Keratinocyte (primary cell): ENCODE results near the gene CATSPER4. TPM values are rescaled to one million over a fixed set of nuclear protein-coding genes. Genes with fewer than 3 reads are reported as not detected.

Source experiments
- DNase-seq: peaks from one replicate; pipeline ENCODE4 v3.0.0-alpha.2; 2011; ENCODE audit warnings: low read depth, missing footprints, low spot score
- FAIRE-seq: peaks from 2 replicates; lab custom pipeline; 2011; peaks lifted over from hg19 to GRCh38; lab: Jason Lieb, UNC
- H2AFZ ChIP-seq: 2 replicates; pipeline ENCODE4 v1.6.0; 2012; ENCODE audit warnings: low read length, control low read depth, inconsistent platforms; ENCODE audit not compliant: control insufficient read depth
- H3K27ac ChIP-seq: 2 replicates; pipeline ENCODE4 v1.5.1; 2011; ENCODE audit warnings: low read length; ENCODE audit not compliant: control insufficient read depth, insufficient read depth
- H3K27me3 ChIP-seq: 3 replicates; pipeline ENCODE4 v1.6.0; 2011; ENCODE audit warnings: low read length; ENCODE audit not compliant: control insufficient read depth, insufficient read depth; ENCODE audit errors: extremely low read depth
- H3K36me3 ChIP-seq, 2 experiments: 2 replicates in 1 of 2; 3 replicates in 1 of 2; pipeline ENCODE4 v1.5.1; 2011; ENCODE audit warnings: low read length in 2 of 2, mild to moderate bottlenecking in 1 of 2; ENCODE audit not compliant: control insufficient read depth in 2 of 2, insufficient read depth in 2 of 2; ENCODE audit errors: extremely low read depth in 1 of 2
- H3K4me1 ChIP-seq: 3 replicates; pipeline ENCODE4 v1.5.1; 2011; ENCODE audit warnings: low read length; ENCODE audit not compliant: control insufficient read depth, insufficient read depth; ENCODE audit errors: extremely low read depth
- H3K4me2 ChIP-seq: 3 replicates; pipeline ENCODE4 v1.6.0; 2011; ENCODE audit warnings: low read depth, low read length; ENCODE audit not compliant: control insufficient read depth, insufficient read depth; ENCODE audit errors: extremely low read depth
- H3K4me3 ChIP-seq, 3 experiments: fragments of 200-600 bp in 1 of 3; sonication (generic) in 1 of 3; 2 replicates in 2 of 3; 3 replicates in 1 of 3; pipeline ENCODE4 v1.5.1; 2011 to 2016; ENCODE audit warnings: low read length in 3 of 3, mild to moderate bottlenecking in 3 of 3, control low read depth in 2 of 3, inconsistent platforms in 1 of 3, low read depth in 1 of 3, mixed read lengths in 1 of 3, mixed run types in 1 of 3, moderate library complexity in 1 of 3; ENCODE audit not compliant: control insufficient read depth in 2 of 3, insufficient read depth in 2 of 3; ENCODE audit errors: extremely low read depth in 1 of 3
- H3K79me2 ChIP-seq: 2 replicates; pipeline ENCODE4 v1.6.0; 2012; ENCODE audit warnings: low read length; ENCODE audit not compliant: control insufficient read depth, insufficient read depth
- H3K9ac ChIP-seq: 3 replicates; pipeline ENCODE4 v1.6.0; 2011; ENCODE audit warnings: low read length; ENCODE audit not compliant: control insufficient read depth, insufficient read depth; ENCODE audit errors: extremely low read depth
- H3K9me1 ChIP-seq: 3 replicates; pipeline ENCODE4 v1.6.0; 2011; ENCODE audit warnings: low read length; ENCODE audit not compliant: control insufficient read depth, insufficient read depth; ENCODE audit errors: extremely low read depth
- H3K9me3 ChIP-seq: 2 replicates; pipeline ENCODE4 v1.5.1; 2012; ENCODE audit warnings: low read depth, low read length; ENCODE audit not compliant: control insufficient read depth
- H4K20me1 ChIP-seq: 3 replicates; pipeline ENCODE4 v1.6.0; 2011; ENCODE audit warnings: low read length; ENCODE audit not compliant: control insufficient read depth, insufficient read depth; ENCODE audit errors: extremely low read depth
- EZH2 ChIP-seq: IDR thresholded peaks from one replicate; pipeline ENCODE4 v1.6.1; 2012; ENCODE audit warnings: inconsistent platforms, mild to moderate bottlenecking, low read length, moderate library complexity
- dilution Hi-C: fragments of 300-500 bp; cut with MboI; formaldehyde crosslinking; loops from one replicate; pipeline ENCODE4 v1.7.0; 2020; ENCODE audit warnings: low sequenced_read_pairs; ENCODE audit not compliant: extremely low pct_ligation_motif_present
- polyA plus RNA-seq, 5 experiments: library from polyadenylated mRNA; depleted of rRNA in 3 of 5; stranded (reverse) in 3 of 5; stranded (forward) in 1 of 5; unstranded in 1 of 5; fragments of >200 nt; gene quantifications; 1 replicate in 1 of 5; 2 replicates in 3 of 5; 3 replicates in 1 of 5; pipeline versions ENCODE4 v1.2.1 to v1.2.3, GENCODE V29; 2011 to 2012; ENCODE audit warnings: missing spikeins in 2 of 5, low read depth in 1 of 5, low replicate concordance in 1 of 5
- TF ChIP-seq, protein P1 (sequence below), 3 experiments: IDR thresholded peaks in 1 of 3; conservative IDR thresholded peaks in 1 of 3; optimal IDR thresholded peaks in 1 of 3; 2 replicates in 2 of 3; 3 replicates in 1 of 3; pipeline versions ENCODE3 to v1.5.1; 2011; ENCODE audit warnings: low read length in 3 of 3, mild to moderate bottlenecking in 3 of 3, moderate library complexity in 2 of 3, control low read depth in 1 of 3, inconsistent platforms in 1 of 3; ENCODE audit not compliant: insufficient read depth in 2 of 3; ENCODE audit errors: extremely low read depth in 1 of 3

CATSPER4 gene
- polyA plus RNA-seq, 1 donor (not counting 4 experiments of a cell fraction or from before 2014, with no cell fraction given): 0.04 TPM

DNA sequence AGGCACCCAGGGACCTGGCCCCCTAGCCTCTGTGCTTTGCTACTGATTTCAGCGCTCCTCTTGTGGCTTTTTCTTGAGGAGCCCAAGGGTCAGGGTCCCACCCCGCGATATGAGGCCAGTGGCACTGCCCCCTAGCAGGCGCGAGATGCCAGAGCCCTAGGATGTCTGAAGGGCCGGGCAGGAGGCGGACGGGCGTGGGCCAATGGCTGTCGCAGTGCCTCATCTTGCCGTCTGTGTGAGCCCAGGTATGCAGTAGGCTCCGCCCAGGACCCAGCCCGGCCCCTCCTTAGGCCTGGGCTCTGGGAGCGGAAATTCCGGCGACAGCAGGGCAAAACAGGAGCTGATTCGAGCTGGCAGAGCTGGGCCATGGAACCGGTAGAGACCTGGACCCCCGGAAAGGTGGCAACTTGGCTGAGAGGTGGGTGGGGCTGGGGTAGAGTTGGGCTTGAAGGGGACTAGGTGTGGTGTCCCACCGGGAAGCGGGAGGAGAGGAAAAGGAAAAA, 13.2 kb upstream of the CATSPER4 start, which contains the start of gene CNKSR1:
CNKSR1 (plus strand) TSS at position 310 of the 503 bp plus-strand sequence; CDS start at position 367, 57 bp downstream.
- H3K79me2 ChIP-seq: peaks cover 9% of the 10 kb centered on the region
- dilution Hi-C loops: no loop called here
- DNase-seq (peak; percentile 48), FAIRE-seq (peak; percentile 55)
- peaks cover 25% of the 10 kb centered on the region for H3K4me1 ChIP-seq
- no peaks in the 10 kb centered on the region for H3K27me3 ChIP-seq
- no peaks in the 10 kb centered on the region for H3K9me3 ChIP-seq
- TF ChIP-seq, protein P1, sequence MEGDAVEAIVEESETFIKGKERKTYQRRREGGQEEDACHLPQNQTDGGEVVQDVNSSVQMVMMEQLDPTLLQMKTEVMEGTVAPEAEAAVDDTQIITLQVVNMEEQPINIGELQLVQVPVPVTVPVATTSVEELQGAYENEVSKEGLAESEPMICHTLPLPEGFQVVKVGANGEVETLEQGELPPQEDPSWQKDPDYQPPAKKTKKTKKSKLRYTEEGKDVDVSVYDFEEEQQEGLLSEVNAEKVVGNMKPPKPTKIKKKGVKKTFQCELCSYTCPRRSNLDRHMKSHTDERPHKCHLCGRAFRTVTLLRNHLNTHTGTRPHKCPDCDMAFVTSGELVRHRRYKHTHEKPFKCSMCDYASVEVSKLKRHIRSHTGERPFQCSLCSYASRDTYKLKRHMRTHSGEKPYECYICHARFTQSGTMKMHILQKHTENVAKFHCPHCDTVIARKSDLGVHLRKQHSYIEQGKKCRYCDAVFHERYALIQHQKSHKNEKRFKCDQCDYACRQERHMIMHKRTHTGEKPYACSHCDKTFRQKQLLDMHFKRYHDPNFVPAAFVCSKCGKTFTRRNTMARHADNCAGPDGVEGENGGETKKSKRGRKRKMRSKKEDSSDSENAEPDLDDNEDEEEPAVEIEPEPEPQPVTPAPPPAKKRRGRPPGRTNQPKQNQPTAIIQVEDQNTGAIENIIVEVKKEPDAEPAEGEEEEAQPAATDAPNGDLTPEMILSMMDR (optimal IDR thresholded peaks at IDR 0.05 in 1 of 3, IDR thresholded peaks at IDR 0.05 in 1 of 3, conservative IDR thresholded peaks at IDR 0.05 in 1 of 3; ENCODE audit: extremely low read depth in 1 of 3, insufficient read depth in 2 of 3, low read length in 3 of 3): peak; percentile 33 to 52 (median 51)
- TF ChIP-seq EZH2: no peak
- H3K9me1 ChIP-seq: no peaks in the 10 kb centered on the region
- H3K36me3 ChIP-seq: peaks cover 6 to 9% of the 10 kb centered on the region in 2 experiments
- no peaks in the 10 kb centered on the region for H4K20me1 ChIP-seq
- H3K27ac ChIP-seq: peak within 1 kb of the TSS; percentile 83
- peak within 1 kb of the TSS; percentile 68 to 82 (median 76) for H3K4me3 ChIP-seq
- peak within 1 kb of the TSS; percentile 92 for H2AFZ ChIP-seq
- peak within 1 kb of the TSS; percentile 85 for H3K9ac ChIP-seq
- H3K4me2 ChIP-seq: peak within 1 kb of the TSS; percentile 92

DNA sequence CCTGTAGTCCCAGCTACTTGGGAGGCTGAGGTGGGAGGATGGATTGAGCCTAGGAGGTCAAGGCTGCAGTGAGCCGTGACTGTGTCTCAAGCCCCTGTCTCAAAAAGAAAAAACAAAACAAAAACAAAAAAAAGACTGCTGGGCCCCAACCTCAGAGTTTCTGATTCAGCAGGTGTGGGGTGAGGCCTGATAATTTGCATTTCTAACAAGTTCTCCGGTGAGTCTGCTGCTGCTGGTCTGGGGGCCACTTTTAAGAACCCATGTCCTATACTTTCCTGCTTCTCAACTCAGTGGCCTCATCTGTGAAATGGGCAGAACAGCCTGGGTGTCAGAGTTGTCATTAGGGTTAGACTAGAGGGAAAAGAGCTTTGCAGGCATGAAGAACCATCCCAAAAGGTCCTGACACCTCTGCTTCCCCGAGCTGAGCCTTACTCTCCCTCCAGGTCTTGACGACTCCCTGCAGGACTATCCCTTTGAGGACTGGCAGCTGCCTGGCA, 10.3 kb upstream of the CATSPER4 start:
- no peaks in the 10 kb centered on the region for H3K9me3 ChIP-seq
- H3K27me3 ChIP-seq: no peaks in the 10 kb centered on the region
- H3K9me1 ChIP-seq: no peaks in the 10 kb centered on the region
- H3K79me2 ChIP-seq: peaks cover 9% of the 10 kb centered on the region
- H3K4me2 ChIP-seq: no peak overlapping the region
- FAIRE-seq: no peak
- no peak for TF ChIP-seq EZH2
- TF ChIP-seq, protein P1 (optimal IDR thresholded peaks at IDR 0.05 in 1 of 3, IDR thresholded peaks at IDR 0.05 in 1 of 3, conservative IDR thresholded peaks at IDR 0.05 in 1 of 3; ENCODE audit: extremely low read depth in 1 of 3, insufficient read depth in 2 of 3, low read length in 3 of 3): no peak
- dilution Hi-C loops: no loop called here
- H4K20me1 ChIP-seq: no peaks in the 10 kb centered on the region
- no peak overlapping the region for H3K4me3 ChIP-seq
- no peak for DNase-seq
- H3K9ac ChIP-seq: no peak overlapping the region
- H3K4me1 ChIP-seq: peaks cover 29% of the 10 kb centered on the region
- no peak overlapping the region for H3K27ac ChIP-seq
- peaks cover 22 to 31% of the 10 kb centered on the region in 2 experiments for H3K36me3 ChIP-seq
- H2AFZ ChIP-seq: no peak overlapping the region
